Common myeloid progenitor, CD34-positive (primary cell): ENCODE data around the gene FMO1.

Experiments used
- CTCF ChIA-PET: fragments of 350-600 bp; sonication (Branson Sonifier 250); formaldehyde crosslinking; loops from one replicate; lab custom pipeline; 2021; ENCODE audit warnings: antibody characterized with exemption; lab: Charles Lee
- POLR2A ChIA-PET: fragments of 350-600 bp; sonication (Branson Sonifier 250); formaldehyde crosslinking; loops from one replicate; lab custom pipeline; 2021; ENCODE audit warnings: antibody characterized with exemption; lab: Charles Lee
- DNase-seq, 3 donors: peaks; one replicate each; pipeline versions ENCODE4 v3.0.0 to v3.0.0-alpha.2; 2013
- H3K27ac ChIP-seq, 2 experiments: 1 replicate in 1 of 2; 2 replicates in 1 of 2; pipeline ENCODE4 v1.7.0; 2013; ENCODE audit warnings: inconsistent platforms in 2 of 2, low read length in 2 of 2, mild to moderate bottlenecking in 2 of 2, low read depth in 1 of 2, moderate library complexity in 1 of 2; ENCODE audit not compliant: severe bottlenecking in 2 of 2, insufficient read depth in 1 of 2, poor library complexity in 1 of 2
- H3K27me3 ChIP-seq, 5 experiments: replicated peaks in 2 of 5; 1 replicate in 3 of 5; 2 replicates in 2 of 5; pipeline versions ENCODE4 v1.6.1 to v1.7.0; 2013; ENCODE audit warnings: low read length in 4 of 5, mild to moderate bottlenecking in 2 of 5, moderate library complexity in 2 of 5, inconsistent platforms in 1 of 5; ENCODE audit not compliant: insufficient read depth in 5 of 5, control insufficient read depth in 4 of 5
- H3K36me3 ChIP-seq, 4 experiments: 1 replicate in 2 of 4; 2 replicates in 2 of 4; pipeline versions ENCODE4 v1.6.1 to v1.7.0; 2013; ENCODE audit warnings: low read length in 3 of 4, control low read depth in 1 of 4, mild to moderate bottlenecking in 1 of 4; ENCODE audit not compliant: control insufficient read depth in 4 of 4, insufficient read depth in 4 of 4
- H3K4me1 ChIP-seq, 4 experiments: 1 replicate in 3 of 4; 2 replicates in 1 of 4; pipeline versions ENCODE4 v1.6.1 to v1.7.1; 2013; ENCODE audit warnings: low read length in 3 of 4, mild to moderate bottlenecking in 3 of 4, control low read depth in 1 of 4, inconsistent platforms in 1 of 4, moderate library complexity in 1 of 4; ENCODE audit not compliant: control insufficient read depth in 4 of 4, insufficient read depth in 4 of 4; ENCODE audit errors: control extremely low read depth in 1 of 4
- H3K4me3 ChIP-seq, 7 experiments: 1 replicate in 4 of 7; 2 replicates in 3 of 7; pipeline versions ENCODE4 v1.5.1 to v1.7.0; 2013; ENCODE audit warnings: mild to moderate bottlenecking in 7 of 7, low read length in 6 of 7, moderate library complexity in 6 of 7, inconsistent platforms in 2 of 7, low read depth in 2 of 7, control low read depth in 1 of 7; ENCODE audit not compliant: insufficient read depth in 4 of 7, control insufficient read depth in 1 of 7; ENCODE audit errors: extremely low read depth in 1 of 7
- H3K9me3 ChIP-seq, 5 experiments: 1 replicate in 4 of 5; 2 replicates in 1 of 5; pipeline versions ENCODE4 v1.6.1 to v1.7.1; 2013; ENCODE audit warnings: low read length in 4 of 5, mild to moderate bottlenecking in 2 of 5, inconsistent platforms in 1 of 5, low read depth in 1 of 5, moderate library complexity in 1 of 5; ENCODE audit not compliant: control insufficient read depth in 4 of 5, insufficient read depth in 2 of 5; ENCODE audit errors: control extremely low read depth in 1 of 5
- WGBS: methylation state at CpG from one replicate; pipeline ENCODE4 v1.1.5; 2013; ENCODE audit not compliant: insufficient coverage; 5-methylcytosine and 5-hydroxymethylcytosine counted together

FMO1 gene

GRCh38 chr1:171243878-171244277 is 4.4 kb upstream of the FMO1 start:
- ChIA-PET CTCF (interaction anchor here (5.4 kb wide), 1 partner anchor 69 kb away, joined by 38 read pairs; the partner anchor contains the start of gene FMO4), POLR2A (no interaction called here)
- no CpG with 5 or more reads among the region's 4 CpGs for WGBS
- Histone ChIP-seq H3K9me3 (peaks cover 0 to 2% (median 0%) of the 10 kb centered on the region in 5 experiments), H3K27ac (no peak overlapping the region), H3K4me1 (no peaks in the 10 kb centered on the region), H3K4me3 (no peak overlapping the region), H3K27me3 (peaks cover 0 to 10% (median 0%) of the 10 kb centered on the region in 5 experiments), H3K36me3 (no peaks in the 10 kb centered on the region)
- no peak for DNase-seq

DNA sequence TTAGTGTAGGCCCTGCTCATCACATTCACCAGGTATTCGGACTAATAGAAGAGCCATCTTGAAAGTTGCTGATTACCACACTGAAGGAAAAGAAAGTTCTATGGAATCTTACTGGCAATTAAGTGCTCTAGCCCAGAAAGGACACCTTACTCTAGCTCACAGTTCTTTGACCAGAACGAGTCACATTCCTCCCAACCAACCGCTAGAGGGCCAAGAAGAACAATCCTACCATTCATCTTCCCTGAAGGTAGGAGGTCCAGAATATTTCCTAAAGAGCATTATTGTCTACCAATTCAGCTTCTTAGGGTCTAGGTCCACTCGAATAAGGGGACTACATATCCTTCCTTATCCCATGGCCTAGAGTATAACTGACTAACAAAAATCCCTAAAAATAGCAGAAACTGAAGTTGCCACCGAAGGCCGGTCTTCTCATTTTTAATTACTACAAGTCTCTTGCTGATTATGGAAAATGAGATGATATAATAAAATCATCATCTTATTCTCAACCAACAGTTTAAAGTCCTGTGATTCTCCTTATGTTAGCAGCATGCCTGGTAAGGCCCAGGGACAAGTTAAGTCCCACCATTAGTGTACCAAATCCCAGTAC is 2.7 kb upstream of the FMO1 start:
- ChIA-PET CTCF (interaction anchor here (0.7 to 5.4 kb wide), 13 partner anchors 8 to 67 kb away, joined by 3 to 38 read pairs (median 5); partner anchors contain the start of gene FMO4), POLR2A (no interaction called here)
- Histone ChIP-seq H3K4me1 (no peaks in the 10 kb centered on the region), H3K36me3 (no peaks in the 10 kb centered on the region), H3K27me3 (peaks cover 3 to 22% (median 7%) of the 10 kb centered on the region in 5 experiments), H3K9me3 (no peaks in the 10 kb centered on the region), H3K27ac (no peak overlapping the region), H3K4me3 (no peak overlapping the region)
- peak; percentile 19 to 51 (median 41) for DNase-seq
- WGBS: 30% methylated on average over 2 of the region's 6 CpGs

- Histone ChIP-seq H3K27me3 (peaks cover 3 to 29% (median 10%) of the 10 kb centered on the region in 5 experiments), H3K9me3 (no peaks in the 10 kb centered on the region), H3K4me1 (peaks cover 0 to 11% (median 6%) of the 10 kb centered on the region in 4 experiments), H3K36me3 (no peaks in the 10 kb centered on the region), H3K4me3 (no peak overlapping the region), H3K27ac (no peak overlapping the region)
- DNase-seq: no peak
- CTCF ChIA-PET: interaction anchor here (1.2 to 5.4 kb wide), 5 partner anchors 9 to 65 kb away, joined by 3 to 38 read pairs (median 6); partner anchors contain the start of gene FMO4
- WGBS: 90% methylated on average over 4 of the region's 4 CpGs
- POLR2A ChIA-PET: no interaction called here
Measured at GRCh38 chr1:171247501-171247900, 793 bp upstream of the FMO1 start.

DNA sequence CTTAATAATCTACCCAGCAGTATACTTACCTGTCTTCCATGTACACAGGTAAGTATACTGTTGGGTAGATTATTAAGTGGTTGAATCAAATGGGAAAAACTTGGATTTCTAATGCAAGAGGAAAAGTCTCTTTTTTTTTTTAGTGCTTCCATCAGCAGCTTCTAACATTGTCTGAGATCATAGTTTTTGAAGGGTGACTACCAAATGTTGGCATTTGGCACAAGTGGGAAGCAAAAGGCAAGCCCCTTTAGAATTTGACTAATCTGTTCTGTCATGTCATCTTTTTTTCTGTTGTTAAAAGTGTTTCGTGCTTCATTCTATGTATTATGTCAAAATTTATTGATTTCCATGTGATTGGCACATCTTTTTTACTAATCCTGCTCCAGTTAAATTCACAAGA is 547 bp downstream of the FMO1 start:
- Histone ChIP-seq H3K4me1 (peaks cover 0 to 11% (median 6%) of the 10 kb centered on the region in 4 experiments), H3K9me3 (no peaks in the 10 kb centered on the region), H3K27ac (no peak overlapping the region), H3K4me3 (no peak overlapping the region), H3K36me3 (no peaks in the 10 kb centered on the region), H3K27me3 (peaks cover 3 to 24% (median 10%) of the 10 kb centered on the region in 5 experiments)
- ChIA-PET POLR2A (no interaction called here), CTCF (interaction anchor here (1.4 to 1.6 kb wide), 2 partner anchors 15 to 22 kb away, joined by 5 read pairs; no protein-coding TSS in a partner anchor)
- no peak for DNase-seq
- no CpG with 5 or more reads among the region's 1 CpG for WGBS

GRCh38 chr1:171250263-171250662 is 2.0 kb downstream of the FMO1 start:
- no peak for DNase-seq
- Histone ChIP-seq H3K27ac (no peak overlapping the region), H3K36me3 (no peaks in the 10 kb centered on the region), H3K4me3 (no peak overlapping the region), H3K4me1 (peaks cover 0 to 11% (median 6%) of the 10 kb centered on the region in 4 experiments), H3K9me3 (no peaks in the 10 kb centered on the region), H3K27me3 (peaks cover 3 to 26% (median 13%) of the 10 kb centered on the region in 5 experiments)
- ChIA-PET POLR2A (no interaction called here), CTCF (interaction anchor here (1.4 to 2.2 kb wide), 2 partner anchors 24 to 63 kb away, joined by 5 to 10 read pairs; partner anchors contain the start of gene FMO4)
- 100% methylated on average over 2 of the region's 3 CpGs for WGBS

DNA sequence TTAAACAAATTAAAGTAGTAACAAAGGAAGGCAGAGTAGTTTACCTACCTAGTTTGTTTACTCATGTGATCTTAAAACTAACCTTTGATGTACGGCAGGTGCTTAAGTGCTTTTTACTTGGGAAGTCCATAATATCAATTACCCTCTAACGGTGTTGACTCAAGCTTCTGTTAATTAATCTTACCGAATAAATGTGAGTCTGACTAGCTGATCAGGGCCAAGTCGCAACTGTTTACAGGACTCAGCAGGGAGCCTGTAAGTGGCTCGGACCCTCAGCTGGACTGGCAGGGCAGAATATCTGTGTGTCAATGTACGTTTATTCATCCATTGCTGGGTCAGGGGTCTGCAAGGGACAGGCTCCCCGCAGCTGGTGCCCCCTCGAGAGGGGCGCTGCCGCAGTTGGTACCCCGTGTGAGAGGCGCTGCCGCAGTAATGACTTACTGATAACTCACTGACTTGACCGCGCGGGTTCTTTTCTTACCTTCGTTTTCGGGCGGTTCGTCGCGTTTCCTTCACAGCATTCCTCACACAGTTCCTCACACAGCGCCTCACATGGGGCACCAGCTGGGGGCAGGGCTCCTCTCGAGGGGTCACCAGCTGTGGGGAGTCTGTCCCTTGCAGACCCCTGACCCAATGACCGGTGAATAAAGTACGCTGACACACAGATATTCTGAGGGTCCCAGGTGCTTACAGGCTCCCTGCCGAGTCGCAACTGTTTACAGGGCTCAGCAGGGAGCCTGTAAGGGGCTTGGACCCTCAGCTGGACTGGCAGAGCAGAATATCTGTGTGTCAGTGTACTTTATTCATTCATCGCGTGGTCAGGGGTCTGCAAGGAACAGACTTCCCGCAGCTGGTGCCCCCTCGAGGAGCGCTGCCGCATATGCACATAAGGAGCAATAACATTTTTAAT is 3.0 kb downstream of the FMO1 start:
- Histone ChIP-seq H3K36me3 (no peaks in the 10 kb centered on the region), H3K9me3 (no peaks in the 10 kb centered on the region), H3K4me1 (peaks cover 0 to 11% (median 6%) of the 10 kb centered on the region in 4 experiments), H3K27ac (no peak overlapping the region), H3K4me3 (peak overlapping the region; percentile 11 to 82 (median 71)), H3K27me3 (peaks cover 3 to 26% (median 14%) of the 10 kb centered on the region in 5 experiments)
- 10% methylated on average over 31 of the region's 34 CpGs for WGBS
- DNase-seq: peak; percentile 40 to 74 (median 61)
- CTCF ChIA-PET: interaction anchor here (0.9 to 2.2 kb wide), 2 partner anchors 30 to 62 kb away, joined by 4 to 10 read pairs; partner anchors contain the start of gene FMO4
- POLR2A ChIA-PET: no interaction called here
